Activated naive CD4-positive, alpha-beta T cell treated with anti-CD3 and anti-CD28 coated beads, Interleukin-2, amount 50 U/mL, for 24 hours (primary cell): Measurements from ENCODE around the gene PROZ.

Experiments
- H3K27ac Mint-ChIP-seq: one replicate; pipeline ENCODE4 v1.8.0; 2021; ENCODE audit warnings: mild to moderate bottlenecking, mixed read lengths
- H3K27me3 Mint-ChIP-seq: one replicate; pipeline ENCODE4 v1.8.0; 2021; ENCODE audit warnings: mixed read lengths
- H3K36me3 Mint-ChIP-seq: one replicate; pipeline ENCODE4 v1.8.0; 2021; ENCODE audit warnings: mixed read lengths
- H3K4me1 Mint-ChIP-seq: one replicate; pipeline ENCODE4 v1.8.0; 2021; ENCODE audit warnings: mixed read lengths
- H3K4me3 Mint-ChIP-seq: one replicate; pipeline ENCODE4 v1.8.0; 2021; ENCODE audit warnings: mild to moderate bottlenecking, mixed read lengths
- H3K9me3 Mint-ChIP-seq: one replicate; pipeline ENCODE4 v1.8.0; 2021; ENCODE audit warnings: mixed read lengths

Gene PROZ

DNA sequence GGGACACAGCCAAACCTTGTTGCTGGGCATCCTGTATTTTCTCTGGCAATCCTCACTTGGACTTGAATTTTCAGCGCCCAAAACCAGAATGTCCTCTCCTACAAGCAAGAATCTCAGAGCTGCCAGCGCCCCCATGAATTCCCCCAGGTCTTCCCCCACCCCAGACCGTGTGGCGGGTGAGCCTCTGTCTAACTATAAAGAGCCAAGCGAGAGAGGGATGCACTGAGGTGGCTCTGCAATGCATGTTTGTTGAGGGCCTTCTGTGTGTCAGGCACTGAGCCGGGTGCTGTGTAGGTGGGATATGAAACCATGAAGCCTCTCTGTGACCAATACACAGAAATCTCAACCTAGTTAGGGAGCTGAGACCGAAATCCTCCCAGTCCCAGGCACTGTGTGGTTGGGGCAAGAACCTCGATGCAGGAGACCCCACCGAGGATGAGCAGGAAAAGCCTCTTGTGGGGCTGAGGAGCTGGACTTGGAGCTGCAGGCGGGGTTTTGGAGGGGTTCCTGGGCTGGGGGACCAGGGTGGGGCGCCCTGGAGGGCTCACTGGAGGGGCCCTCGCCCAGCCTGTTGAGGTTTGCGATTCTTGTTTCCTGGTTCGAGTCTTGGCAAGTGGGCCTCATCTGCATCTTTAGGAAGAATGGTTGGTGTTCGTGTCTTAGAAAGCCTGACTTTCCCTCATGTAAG is 12.4 kb upstream of the PROZ start:
- no peaks in the 10 kb centered on the region for H3K27me3 Mint-ChIP-seq
- H3K4me3 Mint-ChIP-seq, result no peak overlapping the region
- H3K27ac Mint-ChIP-seq, result no peak overlapping the region
- no peaks in the 10 kb centered on the region for H3K9me3 Mint-ChIP-seq
- peaks cover 6% of the 10 kb centered on the region for H3K4me1 Mint-ChIP-seq
- H3K36me3 Mint-ChIP-seq, result no peaks in the 10 kb centered on the region

DNA sequence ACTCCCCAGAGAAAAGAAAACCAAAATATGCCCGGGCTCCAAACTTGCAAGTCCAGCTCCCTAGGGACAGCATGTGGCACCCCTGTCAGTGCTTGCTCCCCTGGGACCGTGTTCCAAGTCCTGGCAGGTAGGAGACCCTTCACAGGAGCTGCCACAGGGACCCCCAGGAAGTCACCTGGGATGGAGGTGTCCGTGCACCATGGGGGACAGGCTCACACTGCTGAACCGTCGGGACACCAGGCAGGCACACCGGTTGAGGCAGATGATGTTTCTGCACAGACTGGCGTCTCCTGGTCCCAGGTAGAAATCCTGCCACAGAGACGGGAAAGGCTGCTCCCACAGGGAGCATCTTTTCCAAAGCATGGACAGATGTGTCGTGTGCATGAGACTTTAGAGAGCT is 11.7 kb upstream of the PROZ start:
- Mint-ChIP-seq H3K27ac (no peak overlapping the region), H3K36me3 (no peaks in the 10 kb centered on the region), H3K4me3 (no peak overlapping the region), H3K9me3 (no peaks in the 10 kb centered on the region), H3K4me1 (peaks cover 6% of the 10 kb centered on the region), H3K27me3 (no peaks in the 10 kb centered on the region)

DNA sequence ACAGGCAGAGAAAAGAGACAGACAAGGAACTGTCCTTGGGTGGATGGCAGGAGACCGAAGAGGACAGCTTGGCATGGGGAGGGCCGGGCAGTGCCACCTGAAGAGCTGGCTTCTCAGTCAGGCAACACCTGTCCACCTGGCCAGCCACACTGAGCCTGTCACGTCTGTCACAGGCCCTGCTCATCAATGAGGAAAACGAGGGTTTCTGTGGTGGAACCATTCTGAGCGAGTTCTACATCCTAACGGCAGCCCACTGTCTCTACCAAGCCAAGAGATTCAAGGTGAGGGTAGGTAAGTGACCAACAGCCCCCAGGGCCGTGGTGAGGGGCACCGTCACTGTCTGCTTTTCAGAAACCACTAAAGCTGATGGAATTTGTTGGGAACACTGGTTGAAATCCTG is 11.2 kb upstream of the PROZ start:
- Mint-ChIP-seq H3K27me3 (no peaks in the 10 kb centered on the region), H3K4me1 (peaks cover 9% of the 10 kb centered on the region), H3K27ac (no peak overlapping the region), H3K4me3 (no peak overlapping the region), H3K9me3 (no peaks in the 10 kb centered on the region), H3K36me3 (no peaks in the 10 kb centered on the region)

DNA sequence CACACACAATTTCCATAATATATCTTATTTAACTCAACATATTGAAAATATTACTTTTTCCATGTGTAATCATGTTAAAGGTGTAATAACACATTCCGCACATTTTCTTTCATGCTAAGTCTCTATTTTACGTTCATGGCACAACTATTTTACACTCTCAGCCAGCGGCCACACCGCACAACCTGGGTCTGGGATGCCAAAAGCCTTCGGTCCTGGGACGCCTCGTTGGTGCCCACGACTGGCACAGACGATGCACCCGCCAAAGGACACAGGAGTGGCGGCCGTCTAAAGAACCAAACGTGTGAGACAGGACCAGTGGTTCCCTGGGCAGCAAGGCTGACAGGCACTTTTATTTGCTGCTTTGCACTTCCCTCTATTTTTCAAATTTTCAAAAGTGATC is 10.0 kb upstream of the PROZ start:
- peaks cover 16% of the 10 kb centered on the region for H3K4me1 Mint-ChIP-seq
- no peaks in the 10 kb centered on the region for H3K27me3 Mint-ChIP-seq
- no peak overlapping the region for H3K27ac Mint-ChIP-seq
- no peaks in the 10 kb centered on the region for H3K9me3 Mint-ChIP-seq
- no peaks in the 10 kb centered on the region for H3K36me3 Mint-ChIP-seq
- H3K4me3 Mint-ChIP-seq, result no peak overlapping the region

DNA sequence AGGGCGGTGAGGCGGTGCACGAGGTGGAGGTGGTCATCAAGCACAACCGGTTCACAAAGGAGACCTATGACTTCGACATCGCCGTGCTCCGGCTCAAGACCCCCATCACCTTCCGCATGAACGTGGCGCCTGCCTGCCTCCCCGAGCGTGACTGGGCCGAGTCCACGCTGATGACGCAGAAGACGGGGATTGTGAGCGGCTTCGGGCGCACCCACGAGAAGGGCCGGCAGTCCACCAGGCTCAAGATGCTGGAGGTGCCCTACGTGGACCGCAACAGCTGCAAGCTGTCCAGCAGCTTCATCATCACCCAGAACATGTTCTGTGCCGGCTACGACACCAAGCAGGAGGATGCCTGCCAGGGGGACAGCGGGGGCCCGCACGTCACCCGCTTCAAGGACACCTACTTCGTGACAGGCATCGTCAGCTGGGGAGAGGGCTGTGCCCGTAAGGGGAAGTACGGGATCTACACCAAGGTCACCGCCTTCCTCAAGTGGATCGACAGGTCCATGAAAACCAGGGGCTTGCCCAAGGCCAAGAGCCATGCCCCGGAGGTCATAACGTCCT is 9.4 kb upstream of the PROZ start:
- Mint-ChIP-seq H3K27me3 (no peaks in the 10 kb centered on the region), H3K4me3 (no peak overlapping the region), H3K4me1 (peaks cover 16% of the 10 kb centered on the region), H3K9me3 (no peaks in the 10 kb centered on the region), H3K27ac (no peak overlapping the region), H3K36me3 (no peaks in the 10 kb centered on the region)

DNA sequence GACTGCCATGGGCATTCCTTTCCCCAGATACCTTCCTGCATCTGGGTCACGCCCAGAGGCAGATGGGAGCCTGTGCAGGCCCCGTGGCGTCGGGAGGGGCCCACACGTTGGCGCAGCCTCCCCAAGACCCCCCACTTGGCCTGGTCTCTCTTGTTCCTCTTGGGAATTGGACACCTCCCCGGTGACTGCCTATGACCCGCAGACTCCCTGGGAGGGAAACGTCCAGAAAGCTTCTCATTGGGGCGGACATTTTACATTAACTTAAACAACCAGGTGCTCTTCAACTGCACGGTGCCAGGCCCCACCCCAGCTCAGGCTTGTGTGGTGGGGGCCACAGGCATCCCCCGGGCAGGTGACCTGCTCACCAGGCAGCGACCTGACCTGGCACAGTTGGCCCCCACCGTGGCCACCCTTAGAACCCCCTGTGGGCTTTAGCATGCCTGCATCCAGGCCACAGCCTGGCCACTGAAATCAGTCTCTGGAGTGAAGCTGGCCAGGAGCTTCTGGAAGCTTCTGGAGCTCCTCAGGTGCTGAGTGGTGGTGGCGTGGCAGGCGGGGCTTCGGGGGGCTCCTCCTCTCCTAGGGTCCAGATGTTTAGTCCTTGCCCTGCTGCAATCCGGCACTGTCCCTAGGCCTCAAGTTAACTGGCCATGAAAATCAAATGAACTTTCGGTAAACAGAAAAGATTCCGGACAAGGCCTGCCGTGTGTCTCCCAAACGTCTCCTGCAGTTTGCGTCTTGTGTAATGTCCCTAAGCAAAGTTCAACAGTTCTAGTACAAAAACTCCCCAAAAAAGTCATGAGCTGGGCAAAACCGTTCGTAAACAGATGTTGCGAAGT is 8.5 kb upstream of the PROZ start:
- no peak overlapping the region for H3K4me3 Mint-ChIP-seq
- H3K36me3 Mint-ChIP-seq, result no peaks in the 10 kb centered on the region
- no peaks in the 10 kb centered on the region for H3K9me3 Mint-ChIP-seq
- H3K27ac Mint-ChIP-seq, result no peak overlapping the region
- no peaks in the 10 kb centered on the region for H3K27me3 Mint-ChIP-seq
- H3K4me1 Mint-ChIP-seq, result peaks cover 22% of the 10 kb centered on the region

DNA sequence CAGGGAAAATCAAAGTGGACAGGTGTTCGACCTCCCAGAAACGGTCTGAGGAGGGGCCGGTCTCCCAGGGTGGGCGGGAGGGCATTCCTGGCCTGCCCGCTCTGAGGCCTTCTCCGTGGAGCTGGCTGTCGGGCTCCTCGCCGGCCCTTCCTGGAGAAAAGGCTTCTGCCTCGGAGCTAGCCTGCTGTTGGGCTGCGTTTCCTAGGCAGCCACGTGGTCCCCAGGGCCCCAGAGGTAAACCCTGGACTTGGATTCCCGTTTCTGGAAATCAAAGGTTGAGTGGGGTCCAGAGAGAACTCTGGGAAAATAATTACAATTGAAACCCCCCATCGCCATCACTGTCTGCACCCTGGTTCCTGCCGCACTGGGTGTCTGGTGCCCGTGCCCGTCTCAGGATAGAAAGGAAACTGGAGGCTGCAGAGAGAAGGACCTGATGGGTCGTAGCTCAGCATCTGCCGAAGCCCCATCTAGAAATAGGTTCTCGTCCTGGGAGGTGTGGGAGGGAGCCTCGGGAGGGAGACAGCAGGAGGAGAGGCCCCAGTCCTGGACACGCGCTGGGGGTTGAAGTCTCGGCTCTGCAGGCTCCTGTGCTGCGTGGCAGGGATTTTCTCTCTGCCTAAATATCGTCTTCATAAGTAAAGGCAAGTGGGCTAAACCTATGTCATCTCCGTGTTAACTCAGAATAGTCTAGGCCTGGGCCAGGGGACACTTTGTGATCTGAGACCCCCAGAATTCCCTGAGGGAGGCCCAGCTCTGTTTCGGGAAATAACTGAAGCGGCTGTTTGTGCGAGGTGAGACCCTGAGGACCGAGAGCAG is 7.7 kb upstream of the PROZ start:
- Mint-ChIP-seq H3K27ac (no peak overlapping the region), H3K4me3 (no peak overlapping the region), H3K27me3 (no peaks in the 10 kb centered on the region), H3K9me3 (no peaks in the 10 kb centered on the region), H3K36me3 (no peaks in the 10 kb centered on the region), H3K4me1 (peaks cover 17% of the 10 kb centered on the region)

DNA sequence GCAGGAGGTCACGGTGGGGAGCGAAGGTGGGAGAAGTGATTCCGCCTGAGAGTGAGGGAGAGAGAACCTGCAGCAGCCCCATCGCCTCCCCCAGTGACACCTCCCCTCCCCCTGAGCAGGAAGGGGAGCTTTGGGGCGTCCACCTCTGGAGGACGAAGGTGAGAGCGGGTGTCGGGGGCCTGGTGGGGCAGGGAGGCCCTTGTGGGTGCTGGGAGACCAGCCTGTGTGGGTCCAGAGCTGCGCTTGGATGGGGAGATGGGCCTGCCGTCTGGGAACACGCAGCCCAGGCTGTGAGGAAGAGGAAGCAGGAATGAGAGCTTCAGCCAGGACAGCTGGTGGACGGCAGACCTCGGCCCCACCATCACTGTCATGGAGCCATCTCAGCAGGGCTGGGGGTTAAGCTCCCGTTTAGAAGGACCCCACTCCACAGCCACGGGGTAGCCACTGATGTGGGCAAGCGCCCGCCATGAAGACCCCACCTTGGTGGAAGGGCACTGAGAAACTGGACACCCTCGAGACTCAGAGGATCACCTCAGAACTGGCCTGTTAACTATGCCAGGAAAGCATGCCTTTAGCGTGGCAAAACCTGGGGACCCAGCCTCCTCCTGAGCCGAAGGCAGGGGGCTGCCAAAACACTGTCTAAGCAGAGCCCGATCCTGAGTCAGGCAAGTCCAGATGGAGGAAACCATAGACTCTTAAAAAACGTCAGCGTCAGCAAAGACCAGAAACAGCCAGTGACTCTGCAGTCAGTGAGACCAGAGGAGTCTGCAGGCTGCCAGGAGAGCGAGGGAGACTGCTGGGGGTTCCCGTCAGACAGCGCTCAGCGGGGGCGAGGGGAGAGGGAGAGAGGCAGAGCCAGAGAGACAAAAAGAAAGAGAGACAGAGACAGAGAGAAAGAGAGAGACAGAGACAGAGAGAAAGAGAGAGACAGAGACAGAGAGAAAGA is 6.4 kb upstream of the PROZ start:
- Mint-ChIP-seq H3K27me3 (no peaks in the 10 kb centered on the region), H3K36me3 (no peaks in the 10 kb centered on the region), H3K27ac (peak overlapping the region; percentile 66), H3K4me3 (peak overlapping the region; percentile 93), H3K9me3 (no peaks in the 10 kb centered on the region), H3K4me1 (peaks cover 17% of the 10 kb centered on the region)

DNA sequence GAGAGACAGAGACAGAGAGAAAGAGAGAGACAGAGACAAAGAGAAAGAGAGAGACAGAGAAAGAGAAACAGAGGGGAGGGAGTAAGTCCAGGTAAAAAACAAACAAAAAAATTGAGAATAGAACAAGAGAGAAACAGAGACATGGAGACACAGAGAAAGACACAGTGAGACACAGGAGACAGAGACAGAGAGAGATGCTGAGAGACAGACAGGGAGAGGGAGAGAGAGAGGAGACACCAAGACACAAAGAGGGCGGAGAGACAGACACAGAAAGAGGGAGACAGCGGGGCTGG is 5.8 kb upstream of the PROZ start:
- peaks cover 17% of the 10 kb centered on the region for H3K4me1 Mint-ChIP-seq
- H3K36me3 Mint-ChIP-seq, result no peaks in the 10 kb centered on the region
- H3K9me3 Mint-ChIP-seq, result no peaks in the 10 kb centered on the region
- peak overlapping the region; percentile 93 for H3K4me3 Mint-ChIP-seq
- H3K27me3 Mint-ChIP-seq, result no peaks in the 10 kb centered on the region
- H3K27ac Mint-ChIP-seq, result peak overlapping the region; percentile 89

DNA sequence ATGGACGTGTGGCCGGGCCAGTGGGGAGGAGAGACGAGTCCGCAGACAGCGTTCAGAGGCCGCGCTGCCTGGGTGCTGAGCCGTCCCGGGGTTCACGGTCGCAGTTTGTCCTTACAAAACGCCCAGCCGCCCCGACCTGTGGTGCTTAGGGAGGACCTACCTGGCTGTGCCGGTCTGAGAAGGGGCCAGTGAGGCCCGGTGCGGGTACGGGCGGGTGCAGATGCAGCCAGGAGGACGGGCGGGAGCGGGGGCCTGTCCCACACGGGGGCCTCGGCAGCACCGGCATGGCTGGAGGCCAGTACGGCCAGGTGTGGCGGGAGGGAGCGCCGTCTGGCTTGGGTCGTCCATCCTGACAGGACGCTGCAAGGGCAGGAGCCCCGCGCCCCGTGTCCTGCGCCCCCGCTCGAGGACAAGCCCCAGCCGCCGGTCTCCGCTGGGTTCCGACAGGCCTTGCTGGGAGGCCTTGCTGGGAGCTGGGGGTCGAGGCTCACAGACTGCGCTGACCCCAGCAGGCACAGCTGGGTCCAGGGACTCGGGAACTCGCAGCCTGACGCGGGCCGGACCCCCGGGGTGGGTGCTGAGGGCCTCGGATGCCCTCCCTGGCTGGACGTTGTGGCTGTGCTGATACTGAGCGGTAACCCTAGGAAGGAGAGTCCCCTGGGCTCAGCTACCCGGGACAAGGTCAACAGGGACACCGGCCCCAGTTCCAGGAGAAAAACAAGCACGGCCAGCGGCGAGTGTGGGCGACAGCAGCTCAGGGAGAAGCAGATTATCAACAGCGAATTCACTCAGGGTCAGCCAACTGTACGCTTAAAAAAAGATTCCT is 5.3 kb upstream of the PROZ start:
- peak overlapping the region; percentile 93 for H3K4me3 Mint-ChIP-seq
- no peaks in the 10 kb centered on the region for H3K9me3 Mint-ChIP-seq
- H3K27ac Mint-ChIP-seq, result peak overlapping the region; percentile 89
- peaks cover 17% of the 10 kb centered on the region for H3K4me1 Mint-ChIP-seq
- H3K36me3 Mint-ChIP-seq, result no peaks in the 10 kb centered on the region
- no peaks in the 10 kb centered on the region for H3K27me3 Mint-ChIP-seq

DNA sequence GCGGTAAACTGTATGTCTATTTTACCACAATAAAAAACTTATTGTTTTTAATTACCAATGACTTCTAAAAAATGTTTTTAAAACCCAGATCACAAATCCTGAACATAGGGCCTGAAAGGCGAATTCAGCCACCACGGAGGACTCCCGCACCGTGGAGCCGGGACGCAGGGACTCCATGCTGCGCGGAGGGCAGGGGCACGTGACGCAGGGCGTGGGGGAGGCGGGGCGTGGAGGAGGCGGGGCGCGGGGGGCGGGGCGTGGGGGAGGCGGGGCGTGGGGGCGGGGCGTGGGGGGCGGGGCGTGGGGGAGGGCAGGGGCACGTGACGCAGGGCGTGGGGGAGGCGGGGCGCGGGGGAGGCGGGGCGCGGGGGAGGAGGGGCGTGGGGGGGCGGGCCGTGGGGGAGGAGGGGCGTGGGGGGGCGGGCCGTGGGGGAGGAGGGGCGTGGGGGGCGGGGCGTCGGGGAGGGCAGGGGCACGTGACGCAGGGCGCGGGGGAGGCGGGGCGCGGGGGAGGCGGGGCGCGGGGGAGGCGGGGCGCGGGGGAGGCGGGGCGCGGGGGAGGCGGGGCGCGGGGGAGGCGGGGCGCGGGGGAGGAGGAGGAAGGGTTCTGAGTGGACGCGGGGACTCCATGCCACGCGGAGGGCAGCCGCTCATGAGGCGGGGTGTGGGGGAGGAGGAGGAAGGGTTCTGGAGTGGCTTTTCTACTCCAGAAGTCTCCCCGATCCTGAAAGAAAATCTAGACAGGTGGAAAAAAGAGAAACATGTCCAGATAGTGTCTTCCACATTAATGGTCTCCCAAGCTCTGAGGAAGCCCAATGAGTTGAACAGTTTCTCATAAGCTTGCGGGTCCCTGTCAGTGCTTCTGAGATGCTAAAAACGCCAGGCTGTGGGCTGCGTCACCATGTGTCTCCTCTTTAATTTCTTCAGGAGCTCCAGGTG is 4.4 kb upstream of the PROZ start:
- H3K27ac Mint-ChIP-seq, result peak overlapping the region; percentile 83
- peak overlapping the region; percentile 81 for H3K4me3 Mint-ChIP-seq
- H3K36me3 Mint-ChIP-seq, result no peaks in the 10 kb centered on the region
- no peaks in the 10 kb centered on the region for H3K9me3 Mint-ChIP-seq
- no peaks in the 10 kb centered on the region for H3K27me3 Mint-ChIP-seq
- H3K4me1 Mint-ChIP-seq, result peaks cover 17% of the 10 kb centered on the region

DNA sequence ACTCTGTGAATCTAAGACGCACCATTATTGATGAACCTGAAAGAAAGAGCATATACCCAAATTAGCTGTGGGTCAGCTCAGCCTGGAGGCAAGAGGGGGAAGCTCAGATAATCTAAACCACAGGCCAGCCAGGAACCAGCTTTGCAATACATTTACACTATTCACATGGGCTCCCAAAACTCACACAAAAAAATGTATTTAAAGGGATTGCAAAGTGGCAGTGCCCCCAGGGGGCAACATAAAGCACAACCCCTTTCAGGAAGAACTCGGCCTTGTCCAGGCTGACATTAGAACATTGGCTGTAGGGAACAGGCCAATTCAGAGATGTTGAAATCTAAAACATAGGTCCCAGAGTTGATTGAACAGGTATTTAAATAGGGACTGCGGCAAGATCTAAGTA is 3.2 kb upstream of the PROZ start:
- Mint-ChIP-seq H3K4me3 (peak overlapping the region; percentile 65), H3K27ac (peak overlapping the region; percentile 64), H3K36me3 (no peaks in the 10 kb centered on the region), H3K4me1 (peaks cover 21% of the 10 kb centered on the region), H3K9me3 (no peaks in the 10 kb centered on the region), H3K27me3 (no peaks in the 10 kb centered on the region)

DNA sequence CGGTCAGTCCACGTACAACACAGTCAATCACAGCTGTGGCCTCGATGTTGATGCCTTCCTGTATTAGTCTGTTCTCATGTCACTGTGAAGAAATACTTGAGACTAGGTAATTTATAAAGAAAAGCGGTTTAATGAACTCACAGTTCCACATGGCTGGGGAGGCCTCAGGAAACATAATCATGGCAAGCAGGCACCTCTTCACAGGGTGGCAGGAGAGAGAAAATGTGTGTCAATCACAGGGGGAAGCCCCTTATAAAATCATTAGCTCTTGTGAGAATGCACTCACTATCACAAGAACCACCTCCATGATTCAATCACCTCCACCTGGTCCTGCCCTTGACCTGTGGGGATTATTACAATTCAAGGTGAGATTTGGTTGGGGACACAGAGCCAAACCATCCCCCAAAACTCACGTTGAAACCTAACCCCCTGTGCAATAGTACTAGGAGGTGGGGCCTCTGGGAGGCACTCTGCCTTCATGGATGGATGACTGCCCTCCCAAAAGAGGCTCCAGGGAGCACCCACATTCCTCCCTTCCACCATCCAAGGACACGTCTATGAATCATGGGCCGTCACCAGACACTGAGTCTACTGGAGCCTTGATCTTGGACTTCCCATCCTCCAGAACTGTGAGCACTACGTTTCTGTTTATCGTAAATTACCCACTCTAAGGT is 2.3 kb upstream of the PROZ start:
- Mint-ChIP-seq H3K4me3 (no peak overlapping the region), H3K27me3 (no peaks in the 10 kb centered on the region), H3K4me1 (peaks cover 30% of the 10 kb centered on the region)

More for the DNA sequence above, 2.3 kb upstream of the PROZ start:
- H3K36me3 Mint-ChIP-seq, result no peaks in the 10 kb centered on the region
- no peak overlapping the region for H3K27ac Mint-ChIP-seq
- H3K9me3 Mint-ChIP-seq, result no peaks in the 10 kb centered on the region
